HUDEP-2 (cell line): Measurements from ENCODE around the gene OLFM1.
A peak's percentile ranks its signal among the peaks of the same experiment; 100 is the strongest.

Experiments
- DNase-seq, 76 experiments: peaks; one replicate each; lab custom pipeline; 2025; ENCODE audit not compliant: unreplicated experiment in 76 of 76; lab: John Stamatoyannopoulos, UW

The OLFM1 gene

DNA sequence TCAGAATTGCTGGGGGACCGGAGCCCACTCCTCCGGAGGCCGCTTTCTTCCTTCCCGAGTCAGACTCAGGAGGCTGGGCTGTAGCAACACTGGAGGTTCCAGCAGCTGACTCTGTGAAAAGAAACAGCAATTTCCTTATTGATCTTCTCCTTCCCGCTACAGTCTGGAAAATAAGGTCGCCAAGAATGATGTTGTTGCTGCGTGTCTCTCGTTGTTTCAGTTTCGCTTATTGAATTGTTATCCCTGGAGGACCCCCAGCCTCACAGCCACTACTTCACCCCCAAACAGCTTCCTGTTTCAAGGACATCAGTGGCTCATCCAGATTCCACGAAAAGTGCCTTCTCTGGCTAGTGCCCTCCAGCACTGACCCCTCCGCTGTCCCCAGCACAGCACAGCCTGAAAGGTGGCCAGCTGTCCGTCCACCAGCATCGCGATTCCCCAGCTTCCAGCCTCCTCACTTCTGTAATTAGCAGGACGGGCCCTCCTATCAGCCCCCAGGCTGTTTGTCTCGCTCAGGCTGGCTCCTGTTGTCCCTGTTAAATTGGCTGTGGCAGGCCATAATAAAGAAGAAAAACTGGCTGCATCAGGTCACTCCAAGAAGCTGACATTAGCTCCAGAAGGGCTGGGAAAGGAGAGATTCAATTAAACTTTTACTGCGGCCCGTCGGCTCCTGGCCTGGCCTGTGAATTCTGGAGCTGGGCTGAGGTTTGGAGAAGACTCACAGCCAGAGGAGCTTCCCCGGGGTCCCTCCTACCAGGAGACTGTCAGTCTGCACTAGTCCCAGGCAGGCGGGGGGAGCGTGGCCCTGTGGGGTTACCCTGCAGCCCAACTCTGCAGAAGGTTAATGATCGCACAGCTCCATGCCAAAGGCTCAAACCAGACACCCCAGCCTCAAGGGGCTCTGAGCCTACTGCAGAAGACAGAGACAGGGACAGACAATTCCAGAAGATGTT lies 40.5 kb downstream of the OLFM1 start:
- DNase-seq: no peak

DNA sequence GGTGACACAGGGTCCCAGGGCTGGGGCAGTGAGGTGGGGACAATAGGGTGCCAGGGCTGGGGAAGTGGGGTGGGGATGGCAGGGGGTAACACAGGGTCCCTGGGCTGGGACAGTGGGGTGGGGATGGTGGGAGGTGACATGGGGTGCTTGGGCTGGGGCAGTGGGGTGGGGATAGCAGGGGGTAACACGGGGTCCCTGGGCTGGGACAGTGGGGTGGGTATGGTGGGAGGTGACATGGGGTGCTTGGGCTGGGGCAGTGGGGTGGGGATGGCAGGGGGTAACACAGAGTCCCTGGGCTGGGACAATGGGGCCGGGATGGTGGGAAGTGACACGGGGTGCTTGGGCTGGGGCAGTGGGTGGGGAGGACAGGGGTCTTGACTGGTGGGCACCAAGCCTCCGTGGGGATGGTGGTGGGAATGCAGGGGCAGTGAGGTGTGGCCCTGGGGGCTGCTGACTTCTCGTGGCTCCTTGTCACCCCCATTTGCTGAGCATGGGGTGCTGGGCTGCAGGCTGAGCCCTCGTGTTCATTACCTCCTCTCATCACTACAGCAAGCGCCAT lies 41.7 kb downstream of the OLFM1 start:
- DNase-seq: no peak

DNA sequence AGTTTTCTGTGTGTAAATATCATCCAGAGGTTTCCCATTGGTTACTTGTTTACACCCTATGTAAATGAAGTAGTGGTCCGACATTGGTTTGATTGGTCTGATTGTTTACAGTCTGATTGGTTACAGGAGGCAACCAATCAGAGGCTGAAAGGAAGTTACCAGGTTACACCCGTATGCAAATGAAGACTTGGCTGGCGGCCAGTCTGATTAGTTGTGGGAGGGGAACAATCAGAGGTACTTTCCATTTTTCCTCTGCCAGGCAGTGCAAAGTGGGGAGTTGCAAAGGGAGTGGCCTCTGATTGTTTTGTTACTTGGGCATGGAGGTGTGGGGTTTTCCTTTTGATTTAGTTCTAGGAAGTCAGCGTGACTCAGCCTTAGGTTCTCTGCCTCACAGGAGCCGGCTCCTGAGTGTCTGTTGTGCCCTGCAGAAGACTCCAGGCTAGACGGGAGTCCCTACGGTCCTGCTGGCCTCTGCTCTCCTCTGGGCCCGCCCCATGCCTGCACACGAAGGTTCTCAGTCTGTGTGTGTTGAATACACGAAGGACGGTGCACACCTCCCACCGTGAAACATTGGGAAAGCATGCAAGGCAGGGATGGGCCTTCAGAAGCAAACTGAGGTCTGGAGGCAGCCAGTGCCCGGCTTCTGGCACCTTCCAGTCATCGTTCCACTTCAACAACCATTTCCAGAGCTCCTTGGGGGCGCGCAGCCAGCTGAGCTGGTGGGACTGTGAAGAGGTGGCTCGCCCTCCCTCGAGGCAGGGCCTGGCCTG lies 42.9 kb downstream of the OLFM1 start:
- peak in 14 of 76 experiments; percentile 1 to 18 (median 4) for DNase-seq

DNA sequence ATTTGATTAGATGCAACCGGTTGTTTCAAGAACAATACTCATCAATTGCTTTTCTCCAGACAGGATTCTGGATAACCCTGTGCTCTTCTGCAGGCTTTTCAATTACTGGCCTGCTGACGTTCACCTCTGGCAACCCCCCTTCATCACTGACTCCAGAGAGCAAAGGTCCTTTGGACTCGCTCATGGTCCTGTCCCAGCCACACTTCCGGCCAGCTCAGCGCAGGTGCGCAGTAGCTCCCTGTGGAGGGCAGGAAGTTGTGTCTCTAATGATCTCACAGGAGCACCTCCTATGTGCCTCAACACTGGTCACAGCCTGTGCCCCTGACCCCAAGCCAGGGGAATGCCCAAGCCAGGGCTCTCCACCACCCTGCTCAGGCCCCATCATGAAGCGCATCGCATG lies 44.0 kb downstream of the OLFM1 start:
- no peak for DNase-seq

DNA sequence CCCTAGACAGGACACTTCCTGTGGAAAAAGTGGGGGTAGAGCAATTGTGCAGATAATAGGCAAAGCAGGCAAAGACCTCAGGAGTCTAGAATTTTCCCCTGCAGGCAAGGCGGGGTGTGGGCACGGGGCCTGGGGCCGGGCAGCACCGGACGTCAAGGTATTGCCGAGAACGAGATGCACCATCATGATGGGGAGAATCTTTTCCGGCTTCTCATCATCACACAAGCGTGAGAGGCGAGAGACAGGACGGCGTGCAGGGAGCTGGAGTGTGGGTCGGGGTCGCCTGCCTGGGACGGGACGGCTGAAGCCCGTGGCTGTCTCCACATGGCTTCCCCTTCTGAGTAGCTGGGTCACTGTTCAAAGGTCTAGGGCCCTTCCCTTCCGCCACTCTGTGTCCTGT lies 44.5 kb downstream of the OLFM1 start:
- DNase-seq: no peak

DNA sequence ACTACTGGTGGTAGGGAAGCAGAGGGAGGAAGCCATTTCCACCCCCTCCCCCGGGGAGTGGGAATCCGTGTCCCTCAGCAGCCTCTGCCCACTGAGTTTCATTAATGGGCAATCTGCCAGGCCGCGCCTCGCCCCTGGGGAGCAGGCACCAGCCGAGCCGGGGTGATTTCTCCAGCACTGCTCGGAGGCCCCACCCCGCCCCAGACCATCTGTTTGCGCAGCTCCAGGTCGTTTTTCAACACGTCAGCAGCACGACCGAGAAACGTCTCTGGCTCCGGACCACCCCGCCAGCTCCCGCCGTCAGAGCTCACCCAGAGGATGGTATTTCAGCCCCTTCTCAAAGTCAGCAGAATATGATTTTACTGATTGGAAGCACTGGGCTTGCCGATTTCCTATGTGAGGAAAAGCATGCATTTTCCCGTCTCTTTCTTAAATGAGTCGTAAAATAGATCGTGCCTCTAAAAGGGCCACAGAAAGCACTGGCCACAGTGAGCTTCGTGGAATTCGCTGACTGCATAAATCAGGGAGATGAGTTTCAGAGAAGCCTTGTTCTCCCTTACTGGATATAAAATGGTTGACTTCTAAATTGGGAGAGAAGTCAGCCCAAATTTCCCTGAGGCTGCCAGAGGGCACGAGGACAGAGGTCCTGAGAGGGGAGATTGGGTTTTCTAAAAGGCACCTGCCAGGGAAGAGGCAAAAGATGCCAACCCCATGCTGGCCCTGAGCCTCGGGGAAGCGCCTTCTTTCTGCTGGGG lies 47.0 kb downstream of the OLFM1 start:
- no peak for DNase-seq

DNA sequence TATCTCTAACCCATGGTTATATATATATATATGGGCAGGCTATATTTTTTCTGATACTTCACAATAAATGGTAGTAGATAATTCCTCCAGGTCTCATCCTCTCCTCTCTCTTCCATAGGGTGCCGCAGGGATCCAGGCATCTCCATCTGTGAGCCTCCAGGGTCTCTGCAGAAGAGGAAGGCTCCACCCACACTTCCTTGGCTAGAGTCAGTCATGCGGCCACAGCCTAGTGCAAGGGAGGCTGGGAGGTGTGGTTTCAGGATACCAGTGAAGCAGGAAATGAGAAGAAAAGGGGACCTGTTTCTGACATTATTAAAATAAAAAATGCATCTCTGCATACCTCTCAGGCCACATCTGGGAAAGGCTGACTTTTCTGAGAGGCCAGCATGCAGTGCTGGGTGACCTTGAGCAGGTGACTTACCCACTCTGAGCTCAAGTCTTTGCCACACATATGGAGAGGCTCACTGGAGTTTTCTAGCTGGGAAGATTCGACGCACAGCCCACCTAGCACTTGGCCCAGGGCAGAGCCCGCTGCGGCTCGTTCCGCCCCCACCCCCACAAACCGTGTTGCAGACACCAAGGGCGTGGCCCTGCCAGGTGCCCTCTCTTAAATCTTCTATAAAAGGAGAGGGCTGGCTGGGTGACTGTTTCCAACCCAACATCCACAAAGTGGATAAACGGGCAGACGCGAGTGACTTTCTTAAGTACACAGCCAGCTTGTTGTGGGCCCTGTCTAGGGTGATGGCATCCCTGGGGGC lies 47.9 kb downstream of the OLFM1 start:
- no peak for DNase-seq

DNA sequence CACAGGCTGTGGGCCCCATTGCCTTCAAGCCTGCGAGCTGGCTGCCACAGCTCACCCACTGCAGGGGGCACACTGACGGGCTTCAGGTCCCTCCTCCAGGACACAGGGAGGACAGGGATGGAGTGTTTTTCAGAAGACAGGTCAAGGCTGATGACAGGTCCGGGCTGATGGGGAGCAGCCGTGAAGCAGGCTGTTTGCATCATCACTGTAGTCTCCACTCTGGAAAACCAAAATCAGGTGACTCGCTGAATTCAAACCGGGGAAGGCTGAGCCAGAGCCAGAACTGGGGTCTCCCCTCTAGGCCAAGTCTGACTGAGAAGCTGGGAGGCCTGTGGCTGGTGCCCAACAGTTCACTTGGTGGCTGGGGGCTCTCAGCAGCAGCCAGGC lies 48.5 kb downstream of the OLFM1 start:
- DNase-seq: no peak

DNA sequence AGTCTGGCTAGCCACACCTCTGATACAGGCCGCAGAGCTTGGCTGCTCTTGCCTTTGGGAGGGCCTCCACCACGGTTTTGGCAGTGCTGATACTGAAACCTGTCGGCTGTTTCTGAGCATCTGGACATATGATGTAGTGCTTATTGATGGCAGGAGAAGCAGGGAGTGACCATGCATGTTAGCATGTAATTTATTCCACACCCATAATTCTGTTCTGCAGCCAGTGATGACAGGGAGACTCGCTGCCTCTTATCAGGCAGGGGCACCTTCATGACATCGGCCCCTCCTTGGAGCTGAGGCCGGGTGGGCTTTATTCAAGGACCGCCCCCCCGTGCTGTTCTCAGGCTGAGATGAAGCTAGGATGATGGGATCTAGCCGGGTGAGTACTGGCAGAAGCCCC lies 49.0 kb downstream of the OLFM1 start:
- DNase-seq: no peak

DNA sequence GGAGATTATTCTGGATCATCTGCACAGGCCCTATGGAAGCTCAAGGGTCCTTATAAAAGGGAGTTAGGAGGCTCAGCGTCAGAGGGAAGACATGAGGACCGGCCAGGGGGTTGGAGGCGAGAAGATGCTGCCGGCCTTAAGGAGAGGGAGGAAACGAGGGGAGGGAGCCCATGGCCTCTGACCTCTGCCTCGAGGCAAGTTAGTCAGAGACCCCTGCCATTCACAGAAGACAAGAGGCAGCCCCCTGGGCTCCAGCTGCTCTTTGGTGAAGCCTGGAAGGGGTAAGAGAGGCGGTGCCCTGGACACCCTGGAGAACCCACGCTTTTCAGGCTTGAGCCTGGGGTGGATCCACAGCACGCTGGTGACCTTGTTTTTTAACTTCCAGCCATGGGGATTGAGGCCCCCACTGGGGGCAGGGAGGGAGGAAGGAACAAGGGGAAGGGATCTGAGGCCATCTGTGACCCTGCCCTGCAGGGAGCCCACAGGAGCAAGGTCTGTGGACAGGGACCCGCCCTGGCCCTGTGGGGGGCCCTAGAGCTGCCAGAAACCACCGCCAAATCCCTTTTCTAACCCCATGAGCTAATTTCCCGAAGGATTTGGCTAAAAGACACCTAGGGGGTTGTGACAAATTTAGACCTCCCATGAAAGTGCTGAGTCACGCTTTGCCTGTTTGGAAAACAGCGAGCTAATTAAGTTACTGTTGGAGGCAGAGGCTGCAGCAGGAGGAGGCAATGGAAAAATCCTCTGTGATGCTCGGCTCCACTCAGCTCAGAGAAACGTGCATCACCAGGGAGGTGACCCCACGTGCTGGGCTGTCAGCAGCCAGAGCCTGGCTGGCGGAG lies 49.7 kb downstream of the OLFM1 start:
- DNase-seq: no peak

DNA sequence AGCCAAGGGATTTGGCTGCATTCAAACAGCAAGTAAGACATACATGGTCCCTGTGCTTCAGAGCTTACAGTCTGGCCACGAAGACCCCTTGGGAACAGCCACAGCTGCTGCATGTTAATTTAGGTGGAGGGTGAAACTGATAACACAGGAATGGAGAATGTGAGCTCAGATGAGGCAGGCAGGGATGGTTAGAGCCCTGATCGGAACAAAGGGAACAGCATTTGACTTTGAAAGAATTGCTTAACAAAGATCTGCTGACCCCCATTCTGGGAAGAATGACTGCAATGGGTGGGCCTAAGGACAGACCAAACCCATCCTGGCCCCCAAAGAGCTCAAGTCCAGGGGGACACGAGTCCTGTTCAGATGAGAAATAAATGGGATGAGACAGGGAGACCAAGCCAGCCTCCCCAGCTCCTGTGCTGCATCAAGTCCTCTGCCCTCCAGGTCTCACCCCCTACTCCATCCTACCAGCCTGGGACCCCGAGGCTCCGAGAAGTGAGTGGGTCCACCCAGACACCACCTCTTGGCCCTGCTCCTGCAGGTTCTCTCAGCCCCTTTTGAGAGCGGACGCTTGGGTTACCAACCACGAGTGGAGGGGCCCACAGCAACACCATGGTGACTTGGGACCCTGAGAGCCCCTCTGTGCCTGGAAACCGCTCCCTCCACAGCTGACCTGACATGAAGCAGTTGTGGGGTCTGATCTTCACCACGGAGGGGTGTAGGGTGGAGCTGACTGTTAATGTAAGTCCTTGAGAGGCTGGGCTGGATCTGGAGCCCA lies 50.8 kb downstream of the OLFM1 start:
- no peak for DNase-seq

DNA sequence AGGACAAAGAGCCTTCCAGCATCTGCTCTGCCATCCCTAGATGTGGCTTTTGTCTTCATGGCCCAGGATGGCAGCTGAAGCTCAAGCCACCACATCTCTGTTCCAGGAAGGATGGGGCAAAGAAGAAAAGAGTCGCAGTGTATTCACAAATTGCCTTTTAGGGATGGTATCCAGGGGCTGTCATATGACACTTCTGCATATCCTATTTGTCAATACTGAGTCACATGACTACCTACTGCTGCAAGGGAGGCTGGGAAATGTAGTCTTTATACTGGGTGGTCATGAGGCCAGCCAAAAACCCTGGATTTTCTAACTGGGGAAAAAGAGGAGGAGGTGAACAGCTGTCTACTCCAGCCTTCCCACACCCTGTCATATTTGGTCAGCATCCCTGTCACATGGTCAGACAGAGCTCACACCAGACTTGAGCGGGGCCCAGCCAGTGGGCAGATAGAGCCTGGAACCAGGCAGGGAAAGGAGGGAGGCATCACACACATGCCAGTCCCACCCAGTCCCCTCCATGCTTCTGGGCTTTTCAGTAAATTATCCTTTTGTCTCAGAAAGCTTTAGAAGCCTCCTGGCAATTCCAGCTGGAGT lies 52.0 kb downstream of the OLFM1 start:
- DNase-seq: no peak

DNA sequence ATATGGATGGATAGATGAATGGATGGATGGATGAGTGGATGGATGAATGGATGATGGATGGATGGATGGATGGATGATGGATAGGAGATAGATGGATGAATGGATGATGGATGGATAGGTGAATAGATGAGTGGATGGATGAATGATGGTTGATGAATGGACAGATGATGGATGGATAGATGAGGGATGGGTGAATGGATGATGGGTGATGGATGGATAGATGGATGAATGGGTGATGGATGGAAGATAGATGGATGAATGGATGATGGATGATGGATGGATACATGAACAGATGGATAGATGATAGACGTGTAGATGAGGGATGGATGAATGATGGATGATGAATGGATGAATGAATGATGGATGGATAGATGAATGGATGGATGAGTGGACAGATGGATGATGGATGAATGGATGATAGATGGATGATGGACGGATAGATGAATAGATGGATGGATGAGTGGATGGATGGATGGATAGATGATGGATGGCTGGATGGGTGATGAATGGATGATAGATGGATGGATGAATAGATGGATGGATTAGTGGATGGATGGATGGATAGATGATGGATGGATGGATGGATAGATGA lies 53.8 kb downstream of the OLFM1 start:
- no peak for DNase-seq

DNA sequence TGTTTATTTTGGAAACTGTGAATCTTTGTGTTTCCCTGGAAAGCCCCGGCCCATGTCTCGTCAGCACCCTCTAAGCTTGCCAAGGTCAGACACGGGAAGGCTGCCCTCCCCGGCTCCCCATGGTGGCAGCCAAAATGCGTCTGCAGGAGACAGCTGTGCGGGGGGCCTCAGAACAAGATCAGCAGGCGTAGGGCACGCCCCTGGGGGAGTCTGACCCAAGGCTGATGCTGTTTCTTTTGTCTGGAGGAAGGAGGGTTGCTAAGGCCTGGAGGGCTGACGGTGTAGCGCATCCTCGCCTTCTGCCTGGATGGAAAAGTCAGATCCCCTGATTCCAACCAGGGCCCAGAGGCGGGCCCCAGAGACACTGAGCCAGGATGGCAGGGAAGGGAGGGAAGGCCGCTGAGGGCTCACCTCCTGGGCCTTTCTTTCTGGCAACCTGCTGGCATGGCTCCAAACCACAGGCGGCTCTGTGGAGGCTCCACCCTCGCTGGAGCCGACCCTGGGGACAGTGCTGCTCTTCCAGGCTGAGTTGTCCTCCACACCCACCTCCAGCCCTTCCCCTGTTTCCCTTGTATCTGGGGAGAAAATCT lies 57.2 kb downstream of the OLFM1 start:
- no peak for DNase-seq

DNA sequence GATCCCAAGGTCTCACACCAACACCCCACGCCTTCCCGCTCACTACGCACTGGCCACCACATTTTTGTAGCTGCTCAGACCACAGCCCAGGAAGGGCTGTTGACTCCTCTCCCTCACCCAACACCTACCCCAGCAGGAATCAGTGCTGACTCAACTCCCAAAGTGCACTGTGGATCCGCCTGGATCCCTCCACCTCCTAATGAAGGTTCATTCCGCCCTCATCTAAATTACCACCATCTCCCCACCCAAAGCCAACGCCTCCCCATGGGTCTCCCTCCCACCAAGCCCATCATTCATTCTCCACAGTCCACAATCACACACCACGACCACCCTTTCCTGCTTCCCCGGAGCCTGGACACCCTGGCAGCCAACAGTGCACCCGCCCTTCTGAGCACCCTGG lies 57.8 kb downstream of the OLFM1 start:
- no peak for DNase-seq

DNA sequence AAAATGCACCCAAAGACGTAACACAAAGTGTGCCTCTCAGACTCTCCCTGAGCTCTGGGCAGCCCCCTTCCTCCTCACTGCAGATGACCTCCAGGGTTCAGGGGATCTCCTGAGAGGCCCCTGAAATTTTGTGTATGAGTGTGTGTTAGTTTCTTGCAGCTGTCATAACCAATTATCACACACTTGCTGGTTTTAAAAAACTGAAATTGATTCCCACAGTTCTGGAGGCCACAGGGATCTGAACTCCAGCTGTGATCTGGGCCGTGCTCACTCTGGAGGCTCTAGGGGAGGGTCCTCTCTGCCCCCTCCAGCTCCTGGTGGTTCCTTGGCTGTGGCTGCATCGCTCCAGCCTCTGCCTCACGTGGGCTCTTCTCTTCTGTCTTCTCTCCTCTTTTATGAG lies 58.8 kb downstream of the OLFM1 start:
- DNase-seq: no peak

DNA sequence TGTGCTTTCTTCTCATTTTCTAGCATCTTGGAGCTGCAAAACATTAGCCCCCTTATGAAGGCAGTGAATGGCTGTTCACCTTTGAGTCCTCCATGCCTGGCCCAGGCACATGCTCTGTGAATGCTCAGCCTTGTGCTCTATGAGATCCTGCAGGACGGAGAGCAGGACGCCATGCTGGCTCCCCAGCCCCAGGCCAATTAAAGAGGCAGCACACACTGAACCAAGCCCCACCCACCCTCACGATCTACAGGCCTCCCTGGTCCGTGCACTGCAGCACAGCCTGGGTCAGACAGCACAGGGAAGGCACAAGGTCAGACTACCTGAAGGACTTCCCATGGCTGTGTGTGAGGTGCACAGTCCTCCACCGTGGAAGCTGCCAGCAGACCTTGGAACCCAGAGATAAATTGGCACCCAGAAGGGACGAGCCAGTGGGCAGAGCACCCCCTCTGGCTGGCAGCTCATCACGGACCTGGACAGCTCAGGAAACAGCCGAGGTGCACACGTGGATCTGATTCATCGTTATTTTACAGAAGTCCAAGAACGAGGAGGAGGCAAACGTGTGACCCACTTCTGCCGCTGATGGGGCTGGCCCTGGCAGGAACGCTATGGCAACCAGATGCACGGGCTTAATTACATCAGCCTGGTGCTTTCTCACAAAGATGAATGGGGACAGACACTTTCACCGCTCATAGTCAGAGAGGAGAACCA lies 59.5 kb downstream of the OLFM1 start:
- no peak for DNase-seq
